Ectodermal cell (in vitro differentiated cells): ENCODE data around the gene MAB21L3.

ENCODE experiments used
- H3K27ac ChIP-seq: 2 replicates; pipeline ENCODE4 v1.7.0; 2013; ENCODE audit warnings: mild to moderate bottlenecking, low read depth, low read length; ENCODE audit not compliant: insufficient read depth, poor library complexity, severe bottlenecking
- H3K27me3 ChIP-seq: 2 replicates; pipeline ENCODE4 v1.7.0; 2013; ENCODE audit warnings: mild to moderate bottlenecking, low read length; ENCODE audit not compliant: insufficient read depth, control insufficient read depth, poor library complexity, severe bottlenecking
- H3K36me3 ChIP-seq: one replicate; pipeline ENCODE4 v1.7.0; 2013; ENCODE audit warnings: low read length; ENCODE audit not compliant: control insufficient read depth, insufficient read depth
- H3K4me1 ChIP-seq: one replicate; pipeline ENCODE4 v1.7.0; 2013; ENCODE audit warnings: low read length; ENCODE audit not compliant: control insufficient read depth, insufficient read depth
- H3K4me3 ChIP-seq: 2 replicates; pipeline ENCODE4 v1.7.0; 2013; ENCODE audit warnings: low read depth, low read length, control low read depth; ENCODE audit not compliant: insufficient read depth
- H3K9me3 ChIP-seq: 2 replicates; pipeline ENCODE4 v1.7.0; 2013; ENCODE audit warnings: mild to moderate bottlenecking, low read length, moderate library complexity; ENCODE audit not compliant: control insufficient read depth
- WGBS, 2 experiments: methylation state at CpG; one replicate each; pipeline ENCODE4 v1.1.7; 2013; ENCODE audit warnings: missing lambda C conversion rate in 2 of 2; 5-methylcytosine and 5-hydroxymethylcytosine counted together

MAB21L3 gene

DNA sequence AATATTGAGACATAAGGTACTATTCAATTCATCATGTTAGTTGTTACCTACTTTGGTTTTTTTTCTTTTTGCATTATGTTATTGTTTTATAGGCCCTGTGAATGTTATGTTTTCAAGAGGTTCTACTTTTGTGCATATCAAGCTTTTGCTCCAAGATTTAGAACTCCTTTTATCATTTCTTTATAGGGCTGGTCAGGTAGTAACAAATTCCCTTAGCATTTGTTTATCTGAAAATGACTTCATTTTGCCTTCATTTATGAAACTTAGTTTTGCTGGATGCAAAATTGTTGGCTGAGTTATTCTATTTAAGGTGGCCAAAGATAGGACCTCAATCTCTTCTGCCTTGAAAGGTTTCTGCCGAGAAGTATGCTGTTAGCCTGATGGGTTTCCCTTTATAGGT lies 21.3 kb upstream of the MAB21L3 start:
- Histone ChIP-seq H3K36me3 (no peaks in the 10 kb centered on the region), H3K4me3 (no peak overlapping the region)
- WGBS, 2 experiments = 85 to 100% methylated on average over 1 of the region's 1 CpG

DNA sequence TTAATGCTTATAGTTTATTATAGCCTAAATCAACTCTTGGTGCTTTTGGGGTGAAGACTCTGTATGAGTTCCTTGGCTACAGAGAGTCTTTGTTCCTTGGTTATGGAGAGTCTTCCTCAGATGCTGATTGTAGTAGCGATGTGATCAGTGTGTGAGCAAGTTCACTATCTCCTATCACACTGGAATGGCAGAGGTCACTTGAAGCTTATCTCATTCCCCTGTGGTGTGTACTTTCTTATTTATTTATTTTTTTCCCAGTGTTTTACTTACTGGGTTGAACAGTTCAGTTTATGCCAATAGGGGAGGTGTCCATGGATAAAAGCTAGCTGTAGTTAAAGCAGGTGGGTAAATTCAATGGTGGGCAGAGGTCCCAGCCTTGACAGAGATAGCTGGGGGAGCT lies 20.1 kb upstream of the MAB21L3 start:
- H3K9me3 ChIP-seq = no peaks in the 10 kb centered on the region
- H3K27ac ChIP-seq = no peak overlapping the region
- H3K4me1 ChIP-seq = no peaks in the 10 kb centered on the region
- 100% methylated on average over 1 of the region's 1 CpG for WGBS, 2 experiments
- no peaks in the 10 kb centered on the region for H3K27me3 ChIP-seq
- no peaks in the 10 kb centered on the region for H3K36me3 ChIP-seq
- no peak overlapping the region for H3K4me3 ChIP-seq

More for the DNA sequence above, 21.3 kb upstream of the MAB21L3 start:
- no peaks in the 10 kb centered on the region for H3K4me1 ChIP-seq
- no peaks in the 10 kb centered on the region for H3K9me3 ChIP-seq
- no peak overlapping the region for H3K27ac ChIP-seq
- H3K27me3 ChIP-seq = no peaks in the 10 kb centered on the region

GRCh38 chr1:116092752-116093489 lies 18.3 kb upstream of the MAB21L3 start:
- no peak overlapping the region for H3K27ac ChIP-seq
- H3K4me3 ChIP-seq = no peak overlapping the region
- no peaks in the 10 kb centered on the region for H3K27me3 ChIP-seq
- no peaks in the 10 kb centered on the region for H3K4me1 ChIP-seq
- no peaks in the 10 kb centered on the region for H3K36me3 ChIP-seq
- 59 to 61% methylated on average over 3 of the region's 3 CpGs for WGBS, 2 experiments
- no peaks in the 10 kb centered on the region for H3K9me3 ChIP-seq

GRCh38 chr1:116095027-116095426 lies 16.2 kb upstream of the MAB21L3 start:
- Histone ChIP-seq H3K36me3 (no peaks in the 10 kb centered on the region), H3K27me3 (no peaks in the 10 kb centered on the region), H3K27ac (no peak overlapping the region), H3K4me1 (no peaks in the 10 kb centered on the region), H3K4me3 (no peak overlapping the region), H3K9me3 (no peaks in the 10 kb centered on the region)

- Histone ChIP-seq H3K9me3 (no peaks in the 10 kb centered on the region), H3K4me3 (no peak overlapping the region), H3K27me3 (no peaks in the 10 kb centered on the region), H3K27ac (no peak overlapping the region), H3K36me3 (no peaks in the 10 kb centered on the region), H3K4me1 (no peaks in the 10 kb centered on the region)
- WGBS, 2 experiments = 75 to 83% methylated on average over 1 of the region's 1 CpG
These were observed 15.1 kb upstream of the MAB21L3 start for GRCh38 chr1:116096013-116096618.

GRCh38 chr1:116097626-116098025 lies 13.6 kb upstream of the MAB21L3 start:
- Histone ChIP-seq H3K27me3 (no peaks in the 10 kb centered on the region), H3K36me3 (no peaks in the 10 kb centered on the region), H3K4me3 (no peak overlapping the region), H3K27ac (no peak overlapping the region), H3K9me3 (no peaks in the 10 kb centered on the region), H3K4me1 (no peaks in the 10 kb centered on the region)
- WGBS, 2 experiments = no CpG with 5 or more reads among the region's 1 CpG

GRCh38 chr1:116099379-116099778 lies 11.8 kb upstream of the MAB21L3 start:
- WGBS, 2 experiments = 92 to 93% methylated on average over 4 of the region's 4 CpGs
- Histone ChIP-seq H3K27ac (no peak overlapping the region), H3K4me3 (no peak overlapping the region), H3K4me1 (no peaks in the 10 kb centered on the region), H3K9me3 (no peaks in the 10 kb centered on the region), H3K36me3 (no peaks in the 10 kb centered on the region), H3K27me3 (no peaks in the 10 kb centered on the region)

DNA sequence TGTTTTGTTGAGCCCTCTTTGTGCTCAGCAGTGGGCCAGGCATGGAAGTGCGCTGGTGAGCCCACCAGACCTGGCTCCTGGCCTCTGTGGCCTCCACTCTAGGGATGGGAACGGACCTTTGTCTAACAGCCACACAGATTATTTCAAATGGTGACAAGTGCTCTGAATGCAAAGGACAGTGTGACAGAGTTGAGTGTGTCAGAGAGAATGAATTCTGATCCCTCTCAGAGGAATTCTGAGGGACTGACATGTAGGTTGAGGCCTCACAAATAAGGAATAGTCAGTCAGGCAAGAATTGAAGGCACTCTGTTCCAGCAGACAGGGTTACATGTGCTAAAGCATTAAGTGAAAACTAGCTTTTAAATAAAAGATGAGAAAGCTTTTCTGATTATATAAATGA lies 11.3 kb upstream of the MAB21L3 start:
- Histone ChIP-seq H3K9me3 (no peaks in the 10 kb centered on the region), H3K4me1 (no peaks in the 10 kb centered on the region), H3K36me3 (no peaks in the 10 kb centered on the region), H3K4me3 (no peak overlapping the region), H3K27me3 (no peaks in the 10 kb centered on the region), H3K27ac (no peak overlapping the region)
- WGBS, 2 experiments = 97 to 98% methylated on average over 2 of the region's 2 CpGs

- WGBS, 2 experiments = 92 to 94% methylated on average over 3 of the region's 3 CpGs
- Histone ChIP-seq H3K4me1 (no peaks in the 10 kb centered on the region), H3K27me3 (no peaks in the 10 kb centered on the region), H3K27ac (no peak overlapping the region), H3K4me3 (no peak overlapping the region), H3K9me3 (no peaks in the 10 kb centered on the region), H3K36me3 (no peaks in the 10 kb centered on the region)
These were observed 6.5 kb upstream of the MAB21L3 start for GRCh38 chr1:116104667-116105066.

DNA sequence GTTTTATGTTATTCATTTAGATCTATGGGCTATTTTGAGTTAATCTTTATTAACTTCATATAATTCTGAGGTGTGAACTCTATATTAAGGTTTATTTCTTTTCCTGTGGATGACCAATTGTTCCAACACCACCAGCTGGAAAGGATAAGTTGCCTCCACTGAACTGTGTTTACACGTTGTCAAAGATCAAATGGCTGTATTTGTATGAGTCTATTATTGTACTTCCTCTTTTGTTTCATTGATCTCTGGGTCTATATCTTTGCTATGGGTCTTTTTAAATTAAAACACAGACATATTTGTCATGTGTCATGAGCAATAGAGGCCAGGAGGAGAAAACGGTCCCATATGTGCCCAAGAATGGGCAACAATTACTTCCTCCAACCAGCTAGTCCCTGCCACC lies 5.2 kb upstream of the MAB21L3 start:
- Histone ChIP-seq H3K4me3 (no peak overlapping the region), H3K4me1 (no peaks in the 10 kb centered on the region), H3K36me3 (no peaks in the 10 kb centered on the region), H3K27ac (no peak overlapping the region), H3K27me3 (no peaks in the 10 kb centered on the region), H3K9me3 (no peaks in the 10 kb centered on the region)
- WGBS, 2 experiments = 89 to 100% methylated on average over 1 to 2 of the region's 2 CpGs
